ENCODE data around the gene SPINK7. TPM values are rescaled to one million over a fixed set of nuclear protein-coding genes. Genes with fewer than 3 reads are reported as not detected.

SPINK7 gene
- total and polyA plus RNA-seq, 8 donors, result 0.54 to 0.83 (median 0.64) TPM; not detected in 2

- Histone ChIP-seq H3K4me1 (no peaks in the 10 kb centered on the region), H3K9me3 (no peaks in the 10 kb centered on the region), H3K27ac (no peak overlapping the region), H3K4me3 (no peak overlapping the region), H3K27me3 (no peaks in the 10 kb centered on the region), H3K36me3 (no peaks in the 10 kb centered on the region)
- no peak for TF ChIP-seq CTCF (IDR thresholded peaks at IDR 0.05)
- intact Hi-C loops (cut with DNase I), result no loop called here
- DNase-seq, result no peak
- ATAC-seq, result no peak
Observed at GRCh38 chr5:148343603-148344487, 31.6 kb downstream of the SPINK7 start.

GRCh38 chr5:148347706-148348105, 35.5 kb downstream of the SPINK7 start:
- intact Hi-C loops (cut with DNase I), result no loop called here
- no peak for ATAC-seq
- Histone ChIP-seq H3K9me3 (no peaks in the 10 kb centered on the region), H3K27me3 (no peaks in the 10 kb centered on the region), H3K27ac (no peak overlapping the region), H3K36me3 (peaks cover 0 to 3% of the 10 kb centered on the region in 2 donors), H3K4me3 (no peak overlapping the region), H3K4me1 (no peaks in the 10 kb centered on the region)
- DNase-seq, result no peak
- no peak for TF ChIP-seq CTCF (IDR thresholded peaks at IDR 0.05)

GRCh38 chr5:148352696-148353095, 40.5 kb downstream of the SPINK7 start:
- peaks cover 0 to 3% of the 10 kb centered on the region in 2 donors for H3K36me3 ChIP-seq
- H3K9me3 ChIP-seq, result no peaks in the 10 kb centered on the region
- ATAC-seq (peak; percentile 90), DNase-seq (no peak)
- no peak for TF ChIP-seq CTCF (IDR thresholded peaks at IDR 0.05)
- no peaks in the 10 kb centered on the region for H3K4me1 ChIP-seq
- intact Hi-C loops (cut with DNase I), result no loop called here
- H3K27ac ChIP-seq, result no peak overlapping the region
- no peaks in the 10 kb centered on the region for H3K27me3 ChIP-seq
- no peak overlapping the region for H3K4me3 ChIP-seq

- TF ChIP-seq CTCF (IDR thresholded peaks at IDR 0.05), result no peak
- Histone ChIP-seq H3K27ac (no peak overlapping the region), H3K27me3 (no peaks in the 10 kb centered on the region), H3K36me3 (peaks cover 0 to 3% of the 10 kb centered on the region in 2 donors), H3K4me1 (no peaks in the 10 kb centered on the region), H3K9me3 (no peaks in the 10 kb centered on the region), H3K4me3 (no peak overlapping the region)
- ATAC-seq (no peak), DNase-seq (no peak)
- intact Hi-C loops (cut with DNase I), result no loop called here
Observed at GRCh38 chr5:148353634-148354033, 41.4 kb downstream of the SPINK7 start.

GRCh38 chr5:148364343-148364742, 52.1 kb downstream of the SPINK7 start:
- no peak for ATAC-seq
- H3K27me3 ChIP-seq, result no peaks in the 10 kb centered on the region
- no peak overlapping the region for H3K27ac ChIP-seq
- H3K4me1 ChIP-seq, result no peaks in the 10 kb centered on the region
- intact Hi-C loops (cut with DNase I), result no loop called here
- DNase-seq, result no peak
- peaks cover 0 to 15% of the 10 kb centered on the region in 2 donors for H3K9me3 ChIP-seq
- no peaks in the 10 kb centered on the region for H3K36me3 ChIP-seq
- no peak for TF ChIP-seq CTCF (IDR thresholded peaks at IDR 0.05)
- no peak overlapping the region for H3K4me3 ChIP-seq

Other genes starting within 250 kb of the SPINK7 start
- 1 to 10 TPM; 4.3 to 6.6 TPM for gene SPINK5, start 248.4 kb upstream of the SPINK7 start, total RNA-seq
- 1 to 10 TPM in 3 of 6 donors, under 1 TPM in 3; 0.56 to 1.5 (median 0.95) TPM for gene SPINK5, start 248.4 kb upstream of the SPINK7 start, polyA plus RNA-seq (ENCODE audit: insufficient read length in 6 of 6)
- gene SPINK14, start 143.9 kb upstream of the SPINK7 start, total RNA-seq, result not detected
- not detected for gene SPINK14, start 143.9 kb upstream of the SPINK7 start, polyA plus RNA-seq (ENCODE audit: insufficient read length in 6 of 6)
- under 1 TPM in 1 of 2 donors, not detected in 1; 0.42 TPM for gene SPINK6, start 109.4 kb upstream of the SPINK7 start, total RNA-seq
- gene SPINK6, start 109.4 kb upstream of the SPINK7 start, polyA plus RNA-seq (ENCODE audit: insufficient read length in 6 of 6), result not detected
- gene MARCOL, start 73.9 kb upstream of the SPINK7 start, total RNA-seq, result not detected
- gene MARCOL, start 73.9 kb upstream of the SPINK7 start, polyA plus RNA-seq (ENCODE audit: insufficient read length in 6 of 6), result under 1 TPM in 2 of 6 donors, not detected in 4; 0.11 to 0.17 TPM
- not detected for gene SPINK13, start 43.6 kb upstream of the SPINK7 start, total RNA-seq
- gene SPINK13, start 43.6 kb upstream of the SPINK7 start, polyA plus RNA-seq (ENCODE audit: insufficient read length in 6 of 6), result 1 to 10 TPM in 3 of 6 donors, under 1 TPM in 3; 0.76 to 1.5 (median 1.1) TPM
- gene SPINK9, start 23.1 kb downstream of the SPINK7 start, total RNA-seq, result not detected
- gene SPINK9, start 23.1 kb downstream of the SPINK7 start, polyA plus RNA-seq (ENCODE audit: insufficient read length in 6 of 6), result under 1 TPM; 0.34 to 0.87 (median 0.67) TPM
- 10 to 100 TPM; 55.4 to 72.9 TPM for gene FBXO38, start 71.5 kb downstream of the SPINK7 start, total RNA-seq
- gene FBXO38, start 71.5 kb downstream of the SPINK7 start, polyA plus RNA-seq (ENCODE audit: insufficient read length in 6 of 6), result 10 to 100 TPM; 45.0 to 58.9 (median 49.5) TPM